ENCODE measurements around the gene SYT7. TPM values are rescaled to one million over a fixed set of nuclear protein-coding genes. Genes with fewer than 3 reads are reported as not detected.
A peak's percentile ranks its signal among the peaks of the same experiment; 100 is the strongest.

The SYT7 gene
- total RNA-seq, 4 donors from 2014 or later: 5.2 to 12.6 (median 8.8) TPM

- H3K36me3 ChIP-seq: no peaks in the 10 kb centered on the region
Measured at GRCh38 chr11:61536676-61537270, 44.1 kb downstream of the SYT7 start.

GRCh38 chr11:61535998-61536675 lies 44.7 kb downstream of the SYT7 start:
- Histone ChIP-seq H3K36me3 (no peaks in the 10 kb centered on the region), H3K9me3 (no peaks in the 10 kb centered on the region), H3K4me3 (replicated peaks in 1 of 3) (no peak overlapping the region), H3K27ac (peak overlapping the region in 2 of 3 donors; percentile 88 to 94), H3K4me1 (peaks cover 65 to 87% of the 10 kb centered on the region in 2 donors), H3K27me3 (no peaks in the 10 kb centered on the region)
- 86 to 90% methylated on average over 16 of the region's 17 CpGs for WGBS, 2 donors
- intact Hi-C loops (cut with DNase I): no loop called here
- TF ChIP-seq CTCF (IDR thresholded peaks at IDR 0.05) (no peak), POLR2A (IDR thresholded peaks at IDR 0.05) (no peak)
- no peak for DNase-seq

More at GRCh38 chr11:61536676-61537270, 44.1 kb downstream of the SYT7 start:
- no peak overlapping the region for H3K4me3 ChIP-seq (replicated peaks in 1 of 3)
- TF ChIP-seq POLR2A (IDR thresholded peaks at IDR 0.05) (no peak), CTCF (IDR thresholded peaks at IDR 0.05) (no peak)
- peaks cover 64 to 86% of the 10 kb centered on the region in 2 donors for H3K4me1 ChIP-seq
- 67 to 90% methylated on average over 1 to 2 of the region's 2 CpGs for WGBS, 2 donors
- H3K27ac ChIP-seq: peak overlapping the region in 2 of 3 donors; percentile 88 to 94
- DNase-seq: peak in 1 of 2 donors; percentile 17
- H3K27me3 ChIP-seq: no peaks in the 10 kb centered on the region
- intact Hi-C loops (cut with DNase I): no loop called here
- H3K9me3 ChIP-seq: no peaks in the 10 kb centered on the region

- Histone ChIP-seq H3K9me3 (no peaks in the 10 kb centered on the region), H3K36me3 (no peaks in the 10 kb centered on the region), H3K27me3 (no peaks in the 10 kb centered on the region), H3K4me3 (replicated peaks in 1 of 3) (no peak overlapping the region), H3K4me1 (peaks cover 75 to 97% of the 10 kb centered on the region in 2 donors), H3K27ac (peak overlapping the region in 2 of 3 donors; percentile 88 to 94)
- intact Hi-C loops (cut with DNase I): no loop called here
- 76 to 78% methylated on average over 25 to 32 of the region's 32 CpGs for WGBS, 2 donors
- TF ChIP-seq POLR2A (IDR thresholded peaks at IDR 0.05) (no peak), CTCF (IDR thresholded peaks at IDR 0.05) (no peak)
- DNase-seq: peak; percentile 38 to 49
Measured at GRCh38 chr11:61534933-61535839, 45.7 kb downstream of the SYT7 start.

GRCh38 chr11:61534025-61534932 lies 46.6 kb downstream of the SYT7 start:
- 87 to 91% methylated on average over 36 of the region's 36 CpGs for WGBS, 2 donors
- Histone ChIP-seq H3K36me3 (no peaks in the 10 kb centered on the region), H3K4me3 (replicated peaks in 1 of 3) (no peak overlapping the region), H3K9me3 (no peaks in the 10 kb centered on the region), H3K27ac (peak overlapping the region; percentile 79 to 94 (median 88)), H3K27me3 (no peaks in the 10 kb centered on the region), H3K4me1 (peaks cover 80 to 98% of the 10 kb centered on the region in 2 donors)
- intact Hi-C loops (cut with DNase I): no loop called here
- DNase-seq: no peak
- TF ChIP-seq POLR2A (IDR thresholded peaks at IDR 0.05) (no peak), CTCF (IDR thresholded peaks at IDR 0.05) (no peak)

All from thyroid gland (tissue), 4 donors.